HG03159 (cell line): ENCODE measurements around the gene REEP1.
"Not testable (repeated sequence)": the region's sequence is repeated elsewhere in the genome, so short reads cannot be mapped to it uniquely, and the experiment has no call there.

Experiments
- ATAC-seq: cut with Tn5 transposase; IDR thresholded peaks from one replicate; pipeline ENCODE4 v1.9.1; 2021; ENCODE audit warnings: mild to moderate bottlenecking, moderate library complexity; ENCODE audit not compliant: unreplicated experiment

REEP1 gene

DNA sequence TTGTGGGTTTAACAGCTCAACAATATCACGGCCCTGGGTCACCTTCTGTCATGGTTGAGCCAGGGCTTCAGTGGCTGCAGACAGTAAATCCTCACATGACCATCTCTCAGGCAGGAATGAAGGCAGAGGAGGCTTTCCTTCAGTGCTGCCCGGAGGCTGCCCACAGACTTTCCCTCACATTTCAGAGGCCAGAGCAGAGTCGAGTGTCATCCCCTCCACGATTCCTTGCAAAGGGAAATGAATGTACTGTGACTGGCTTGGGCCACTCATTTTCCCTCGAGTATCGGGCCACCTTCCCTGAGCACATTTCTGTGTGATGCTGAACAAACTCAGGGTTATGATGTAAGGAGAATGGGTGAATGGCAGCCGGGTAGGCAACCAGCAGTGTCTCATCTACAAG lies 10.0 kb upstream of the REEP1 start:
- ATAC-seq, result no peak

DNA sequence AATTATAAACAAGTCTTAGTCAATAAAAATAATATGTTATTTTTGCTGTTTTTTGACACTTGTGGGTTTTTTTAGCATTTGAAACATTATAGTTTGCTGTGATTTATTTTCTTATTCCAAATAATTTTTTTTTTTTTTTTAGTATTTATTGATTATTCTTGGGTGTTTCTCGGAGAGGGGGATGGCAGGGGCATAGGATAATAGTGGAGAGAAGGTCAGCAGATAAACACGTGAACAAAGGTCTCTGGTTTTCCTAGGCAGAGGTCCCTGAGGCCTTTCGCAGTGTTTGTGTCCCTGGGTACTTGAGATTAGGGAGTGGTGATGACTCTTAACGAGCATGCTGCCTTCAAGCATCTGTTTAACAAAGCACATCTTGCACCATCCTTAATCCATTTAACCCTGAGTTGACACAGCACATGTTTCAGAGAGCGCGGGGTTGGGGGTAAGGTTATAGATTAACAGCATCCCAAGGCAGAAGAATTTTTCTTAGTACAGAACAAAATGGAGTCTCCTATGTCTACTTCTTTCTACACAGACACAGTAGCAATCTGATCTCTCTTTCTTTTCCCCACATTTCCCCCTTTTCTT lies 8.5 kb upstream of the REEP1 start:
- ATAC-seq, result not testable (repeated sequence)

DNA sequence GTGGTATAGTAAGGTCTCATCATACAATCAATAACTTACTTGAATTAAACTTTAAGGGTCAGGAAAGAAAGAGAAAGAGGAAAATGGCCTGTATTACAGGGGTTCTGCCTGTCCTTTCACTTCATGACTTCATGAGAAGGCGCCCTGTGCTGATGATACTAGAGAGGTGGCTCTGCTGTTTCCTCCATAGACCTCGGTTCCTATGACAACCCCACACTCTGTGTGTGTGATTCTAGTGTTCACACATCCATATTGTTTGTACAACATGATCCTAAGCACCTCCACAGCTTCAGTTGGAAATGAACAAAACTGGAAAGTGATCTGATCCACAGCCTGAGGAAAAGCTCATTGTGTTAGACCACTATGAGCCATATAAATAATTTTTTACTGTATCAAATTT lies 7.0 kb upstream of the REEP1 start:
- no peak for ATAC-seq

DNA sequence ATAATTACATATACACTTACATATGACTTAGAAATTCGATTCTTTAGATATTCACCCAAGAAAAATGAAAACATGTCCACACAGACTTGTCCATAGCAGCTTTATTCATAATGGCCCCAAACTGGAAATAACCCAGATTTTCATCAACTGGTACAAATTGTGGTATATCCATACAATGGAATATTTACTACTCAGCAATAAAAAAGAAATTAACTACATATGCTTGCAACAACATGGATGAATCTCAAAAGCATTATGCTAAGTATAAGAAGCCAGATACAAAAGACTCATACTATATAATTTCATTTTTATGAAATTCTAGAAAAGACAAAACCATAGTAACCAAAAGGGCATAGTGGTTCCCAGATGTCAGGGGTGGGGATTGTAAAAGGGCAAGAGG lies 5.1 kb upstream of the REEP1 start:
- no peak for ATAC-seq

DNA sequence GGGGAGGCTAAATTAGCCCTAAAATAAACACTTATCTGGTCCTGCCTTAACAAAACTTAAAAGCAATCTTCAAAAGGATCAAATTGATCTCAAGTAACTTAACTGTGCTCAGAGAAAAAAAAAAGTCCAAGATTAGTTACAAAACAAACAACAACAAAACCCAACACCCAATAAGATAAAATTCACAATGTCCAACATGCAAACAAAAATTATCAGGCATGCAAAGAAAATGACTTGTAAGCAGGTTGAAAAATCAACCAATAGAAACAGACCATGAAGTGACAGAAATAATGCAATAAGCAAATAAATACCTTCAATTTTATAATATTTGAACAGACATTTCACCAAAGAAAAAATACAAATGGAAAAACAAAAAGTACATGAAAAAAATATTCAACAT lies 4.0 kb upstream of the REEP1 start:
- no peak for ATAC-seq

DNA sequence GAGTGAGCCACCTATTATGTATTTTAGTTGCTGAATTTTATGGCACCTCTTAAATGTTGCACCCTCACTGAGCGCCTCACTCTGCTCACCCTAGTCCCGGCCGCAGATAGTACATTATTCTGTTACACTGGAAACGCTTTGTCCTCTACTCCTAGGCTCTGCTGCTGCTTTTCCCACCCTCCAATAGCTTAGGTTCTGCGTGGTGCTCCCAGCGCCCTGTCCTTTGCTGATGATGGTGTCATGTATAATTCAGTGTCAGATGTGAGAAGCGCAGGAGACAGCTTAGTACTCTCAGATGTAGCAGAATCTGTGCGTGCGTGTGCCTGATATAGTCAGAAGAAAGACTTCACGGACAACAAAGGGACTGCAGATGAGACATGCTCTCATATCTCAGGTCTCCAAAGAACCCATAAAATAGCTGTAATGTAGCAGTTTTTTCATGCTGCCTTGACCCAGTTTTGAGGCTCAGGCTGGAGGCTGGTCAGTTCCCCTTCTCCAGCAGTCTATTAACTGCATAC lies 1.4 kb upstream of the REEP1 start:
- no peak for ATAC-seq

DNA sequence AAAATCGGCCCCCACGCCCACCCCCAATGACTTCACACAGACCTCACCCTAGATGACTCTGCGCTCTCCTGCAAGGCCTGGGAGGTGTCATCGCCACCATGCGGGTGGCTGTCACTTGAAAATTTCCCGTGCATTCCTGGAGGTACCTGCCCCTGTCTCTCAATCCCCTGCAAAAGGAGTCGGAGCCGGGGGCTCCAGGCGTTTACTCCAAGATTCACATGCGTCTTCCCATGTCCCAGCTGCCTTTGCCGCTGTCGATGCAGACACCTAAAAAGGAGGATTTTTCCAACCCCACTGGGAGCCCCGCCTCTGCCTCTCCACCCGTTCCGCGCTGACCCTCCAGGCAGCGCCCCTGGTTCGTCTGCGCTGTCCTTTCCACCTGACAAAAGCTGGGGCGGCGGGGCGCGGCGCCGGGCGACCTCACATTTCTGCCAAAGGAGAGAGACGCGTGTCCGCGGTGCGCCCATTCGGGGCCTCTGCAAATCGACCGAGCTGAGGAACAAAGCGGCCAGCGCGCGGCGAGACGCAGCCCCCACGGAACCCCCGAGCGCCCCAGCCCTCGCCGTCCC lies 667 bp downstream of the REEP1 start:
- no peak for ATAC-seq

DNA sequence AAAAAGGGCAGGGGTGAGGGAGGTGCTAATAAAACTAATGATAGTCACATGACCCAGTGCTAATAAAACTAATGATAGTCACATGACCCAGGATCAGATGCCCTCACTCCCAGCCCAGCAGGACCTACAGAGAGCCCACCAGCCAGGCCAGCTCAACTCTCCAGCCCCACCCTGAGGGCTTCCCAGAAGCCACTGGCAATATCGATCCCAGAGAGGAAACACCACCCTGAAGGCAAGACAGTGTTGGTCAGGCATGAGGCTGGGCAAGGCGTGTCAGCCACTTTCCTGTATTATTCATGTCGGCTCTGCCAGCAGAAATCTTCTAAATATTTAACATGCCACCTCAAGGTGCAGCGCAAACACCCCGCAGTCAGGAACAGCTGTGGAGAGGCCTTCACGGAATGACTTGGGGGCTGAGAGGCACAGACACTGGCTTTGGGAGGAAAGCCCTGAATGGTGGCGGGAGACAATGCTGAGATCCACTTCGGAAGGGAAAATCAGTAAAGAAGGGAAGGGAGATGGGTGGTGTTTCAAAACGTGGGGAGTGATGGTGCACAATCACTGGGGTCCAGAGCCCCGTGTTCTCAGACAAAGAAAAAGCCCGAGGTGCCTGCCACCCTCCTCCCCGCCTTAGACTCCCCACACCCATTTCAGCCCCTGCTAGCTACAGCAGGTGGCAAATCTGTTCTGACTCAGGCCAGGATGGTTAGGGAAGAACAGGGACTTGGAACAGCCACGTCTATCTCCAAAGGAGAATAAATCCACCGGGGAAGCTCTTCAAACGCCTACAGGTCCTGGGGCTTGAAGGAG lies 1.4 kb downstream of the REEP1 start:
- ATAC-seq, result no peak

DNA sequence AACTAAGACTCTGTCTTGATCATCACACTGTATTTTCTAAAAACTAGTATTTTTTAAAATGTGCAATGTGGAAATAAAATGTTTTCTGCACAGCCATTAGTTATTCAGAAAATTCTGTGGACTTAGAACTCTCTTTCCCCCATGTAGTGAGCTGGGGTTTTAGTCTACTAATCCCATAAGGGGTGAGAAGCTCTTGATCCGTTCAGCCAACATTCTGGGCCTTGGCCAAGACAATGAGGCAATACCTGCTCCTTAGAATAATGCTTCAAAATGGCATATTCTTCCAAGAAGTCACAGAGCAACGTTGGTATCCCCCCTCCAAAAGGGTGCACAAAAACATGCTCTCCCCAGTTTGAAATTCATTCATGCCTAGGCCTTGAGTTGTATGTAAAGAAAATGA lies 4.0 kb downstream of the REEP1 start:
- ATAC-seq, result no peak

DNA sequence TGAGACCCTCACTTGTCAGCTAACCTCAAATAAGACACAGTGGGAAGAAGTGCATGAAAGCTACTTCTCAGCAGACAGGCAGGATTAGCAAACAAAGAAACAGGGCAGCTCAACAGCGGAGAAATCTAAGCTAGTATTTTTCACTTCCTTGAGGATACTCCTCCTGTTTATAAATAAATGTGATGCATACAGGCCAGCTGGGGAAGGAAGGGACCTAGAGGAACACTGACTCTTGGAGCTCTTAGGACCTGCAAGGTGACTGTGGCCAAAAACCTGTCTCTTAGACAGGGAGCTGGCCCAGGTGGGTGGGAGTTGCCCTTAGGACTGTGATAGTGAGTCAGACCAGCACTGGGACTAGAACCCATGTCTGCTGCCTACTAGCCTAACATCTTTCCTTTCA lies 4.8 kb downstream of the REEP1 start:
- ATAC-seq, result no peak

DNA sequence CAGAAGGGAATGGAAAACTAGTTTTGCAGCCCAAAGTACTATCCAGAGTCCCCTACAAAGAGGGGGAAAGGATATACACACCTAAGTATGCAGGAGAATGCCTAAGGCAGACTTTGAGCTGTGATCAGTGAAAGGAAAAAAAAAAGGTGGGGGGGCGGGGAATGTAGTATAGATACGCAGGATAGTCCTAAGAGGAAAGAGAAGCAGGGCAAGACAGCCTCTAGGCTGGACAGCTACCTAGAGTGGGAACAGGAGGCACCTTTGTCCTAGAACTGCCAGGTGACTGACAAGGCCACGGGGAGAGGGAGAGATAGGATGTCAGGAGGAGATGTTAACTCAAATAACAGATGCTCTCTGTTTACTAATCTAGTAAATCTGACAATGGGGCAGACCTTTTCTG lies 6.0 kb downstream of the REEP1 start:
- no peak for ATAC-seq

DNA sequence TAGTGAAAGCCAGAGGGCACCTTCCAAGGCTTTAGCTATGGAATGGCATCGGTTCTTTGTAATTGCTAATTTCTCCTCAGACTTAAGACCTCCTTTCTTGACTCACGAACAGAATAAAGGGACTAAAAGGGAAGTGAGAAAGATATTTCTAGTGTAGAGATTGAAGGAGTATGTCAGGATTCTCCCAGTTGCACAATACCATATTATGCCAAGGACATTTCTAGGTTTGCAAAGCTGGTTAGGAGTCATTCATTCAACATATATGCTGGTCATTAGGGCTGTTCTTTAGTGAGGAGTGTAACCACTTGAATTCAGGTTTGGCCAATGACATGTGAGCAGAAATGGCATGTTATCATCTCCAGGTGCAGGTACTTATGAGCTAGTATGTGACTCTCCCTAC lies 7.4 kb downstream of the REEP1 start:
- ATAC-seq, result no peak

DNA sequence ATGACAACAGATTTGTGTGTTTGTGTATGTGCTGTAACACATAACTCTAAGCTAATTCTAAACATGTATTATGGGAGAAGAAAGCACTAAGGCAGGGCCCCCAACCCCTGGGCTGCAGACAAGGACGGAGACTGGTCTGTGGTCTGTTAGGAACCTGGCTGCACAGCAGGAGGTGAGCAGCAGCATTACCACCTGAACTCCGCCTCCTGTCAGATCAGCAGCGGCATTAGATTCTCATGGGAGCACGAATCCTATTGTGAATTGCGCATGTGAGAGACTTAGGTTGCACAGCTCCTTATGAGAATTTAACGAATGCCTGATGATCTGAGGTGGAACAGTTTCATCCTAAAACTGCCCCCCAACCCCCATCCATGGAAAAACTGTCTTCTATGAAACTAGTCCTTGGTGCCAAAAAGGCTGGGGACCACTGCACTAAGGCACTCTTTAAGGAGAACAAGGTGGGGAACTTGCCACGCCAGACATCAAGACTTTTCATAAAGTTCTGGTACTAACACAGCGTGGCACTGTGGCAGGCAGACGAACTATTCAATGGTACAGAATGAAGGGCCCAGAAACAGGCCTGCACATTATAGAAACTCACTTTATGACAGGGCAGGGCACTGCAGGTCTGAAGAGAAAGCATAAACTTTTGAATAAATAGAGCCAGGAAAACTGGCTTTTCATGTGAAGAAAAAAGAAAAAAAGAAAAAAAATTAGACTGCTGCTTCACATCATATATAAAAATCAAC lies 14.0 kb downstream of the REEP1 start:
- no peak for ATAC-seq

DNA sequence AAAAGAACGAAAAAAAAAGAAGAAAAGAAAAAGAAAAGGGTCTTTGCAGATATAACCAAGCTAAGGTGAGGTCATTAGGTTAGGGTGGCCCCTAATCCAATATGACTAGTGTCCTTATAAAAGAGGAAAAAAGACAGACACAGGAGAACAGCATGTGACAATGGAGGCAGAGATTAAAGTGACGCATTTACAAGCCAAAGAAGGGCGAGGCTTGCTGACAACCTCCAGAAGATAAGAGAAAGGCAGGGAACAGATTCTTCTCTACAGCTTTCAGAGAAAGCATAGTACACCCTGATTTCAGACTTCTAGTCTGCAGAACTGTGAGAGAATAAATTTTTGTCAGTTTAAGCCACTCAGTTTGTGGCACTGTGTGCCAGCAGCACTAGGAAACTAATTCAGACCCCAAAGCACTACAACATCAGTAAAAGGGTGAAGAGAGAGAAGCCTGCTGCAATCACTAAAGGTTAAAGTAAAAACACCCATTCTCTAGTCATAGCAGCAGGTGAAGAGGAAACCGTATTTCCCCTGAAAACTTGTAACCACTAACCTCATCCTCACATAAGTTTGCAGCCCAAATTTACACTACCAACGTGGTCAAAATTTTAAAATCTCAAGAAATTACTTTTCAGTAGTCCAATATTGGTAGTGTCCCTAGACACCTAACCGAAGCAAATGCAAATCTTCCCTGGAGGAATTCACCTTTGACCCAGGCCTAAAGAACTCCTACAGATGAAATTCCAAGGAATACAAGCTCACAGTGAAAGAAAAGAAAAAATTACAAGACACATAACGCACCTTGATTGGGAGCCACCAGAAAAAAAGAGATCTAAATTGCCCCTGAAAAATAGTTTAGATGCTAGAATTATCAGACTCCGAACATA lies 17.5 kb downstream of the REEP1 start:
- ATAC-seq, result no peak

DNA sequence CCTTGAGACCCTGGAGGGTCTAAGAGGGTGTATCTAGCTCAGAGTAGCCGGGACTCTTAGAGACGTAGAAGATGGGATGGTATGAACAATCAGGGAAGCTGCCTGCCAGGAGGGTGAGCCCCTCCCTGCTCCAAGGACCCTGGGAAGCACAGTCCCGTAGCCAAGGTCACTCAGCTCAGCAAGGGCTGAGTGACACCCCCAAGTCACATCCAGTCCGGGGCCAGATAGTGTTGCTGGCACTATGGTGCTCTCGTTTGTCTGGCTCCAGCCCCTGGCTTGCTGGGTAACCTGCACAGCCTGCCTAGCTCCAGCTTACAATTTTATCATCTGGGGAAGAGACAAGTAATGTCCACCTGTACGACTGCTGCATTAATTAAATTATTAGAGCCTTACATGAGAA lies 22.3 kb downstream of the REEP1 start:
- ATAC-seq, result no peak

DNA sequence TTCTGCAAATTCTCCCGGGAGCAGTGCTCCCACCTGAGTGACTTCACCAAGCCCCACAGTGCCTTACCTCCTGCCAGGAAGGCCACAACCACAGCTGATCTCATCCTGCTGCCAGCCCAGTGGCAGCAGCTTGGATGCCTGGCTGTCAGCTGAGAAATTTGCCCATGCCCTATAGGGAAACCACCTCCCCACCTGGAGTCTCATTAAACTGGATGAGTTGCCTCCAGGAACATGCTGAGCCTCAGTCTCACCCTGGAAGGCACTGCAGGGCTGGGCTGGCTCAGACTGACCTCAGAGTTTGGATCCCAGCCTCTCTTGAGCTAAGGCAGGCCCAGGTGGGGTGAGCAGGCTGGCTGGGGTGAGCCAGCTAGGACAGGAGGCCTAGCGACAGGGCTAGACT lies 23.3 kb downstream of the REEP1 start:
- no peak for ATAC-seq

DNA sequence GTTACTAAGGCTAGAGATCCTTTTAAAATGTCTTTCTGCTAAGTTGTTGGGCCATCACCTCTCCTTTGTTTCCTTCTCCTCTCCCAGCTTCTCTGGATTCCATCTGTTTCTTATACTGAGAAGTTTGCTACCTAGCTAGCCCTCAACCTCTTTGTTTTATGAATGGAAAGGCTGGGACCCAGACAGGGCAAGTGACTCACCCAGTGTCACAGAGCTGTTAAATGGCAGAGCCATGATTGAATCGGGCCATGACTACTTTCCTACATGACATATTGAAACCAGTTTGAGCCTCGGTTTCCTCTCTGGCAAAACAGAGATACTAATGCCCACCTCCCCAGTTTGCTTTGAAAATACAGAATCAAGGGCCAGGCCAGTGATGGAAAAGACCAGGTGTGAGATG lies 24.1 kb downstream of the REEP1 start:
- ATAC-seq, result no peak

DNA sequence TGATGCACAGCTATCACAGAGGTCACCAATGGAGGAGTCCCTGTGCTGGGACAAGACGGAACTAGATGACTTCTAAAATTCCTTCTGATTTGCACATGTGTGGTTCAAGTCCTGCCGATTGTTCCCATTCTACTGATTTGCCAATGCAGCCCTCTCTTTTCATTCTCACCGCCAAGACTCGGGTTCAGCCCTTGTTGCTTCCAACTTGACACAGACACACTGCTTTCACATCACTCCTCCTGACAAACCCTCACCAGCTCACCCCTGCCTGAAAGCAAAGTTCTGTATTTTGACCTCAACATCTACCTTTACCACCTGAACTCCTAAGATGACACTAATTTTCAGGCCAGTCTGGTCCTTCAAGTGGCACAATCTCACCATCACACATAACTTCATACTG lies 25.5 kb downstream of the REEP1 start:
- no peak for ATAC-seq

DNA sequence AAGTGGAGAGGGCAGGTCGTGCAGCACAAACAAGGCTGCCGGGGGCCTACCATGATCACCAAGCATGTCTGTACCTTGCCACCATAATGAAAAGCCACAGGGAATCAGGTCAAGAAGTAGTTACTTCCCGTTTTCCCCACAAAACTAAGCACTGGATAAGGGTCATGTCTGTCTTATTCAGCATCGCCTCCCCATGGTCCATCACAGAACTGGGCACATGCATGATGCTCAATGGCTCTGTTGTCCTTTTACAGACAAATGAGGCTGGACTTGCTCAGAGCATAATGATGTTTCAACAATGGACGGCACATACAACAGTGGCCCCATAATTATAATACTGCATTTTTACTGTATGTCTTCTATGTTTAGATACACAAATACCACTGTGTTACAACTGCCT lies 27.5 kb downstream of the REEP1 start:
- no peak for ATAC-seq

DNA sequence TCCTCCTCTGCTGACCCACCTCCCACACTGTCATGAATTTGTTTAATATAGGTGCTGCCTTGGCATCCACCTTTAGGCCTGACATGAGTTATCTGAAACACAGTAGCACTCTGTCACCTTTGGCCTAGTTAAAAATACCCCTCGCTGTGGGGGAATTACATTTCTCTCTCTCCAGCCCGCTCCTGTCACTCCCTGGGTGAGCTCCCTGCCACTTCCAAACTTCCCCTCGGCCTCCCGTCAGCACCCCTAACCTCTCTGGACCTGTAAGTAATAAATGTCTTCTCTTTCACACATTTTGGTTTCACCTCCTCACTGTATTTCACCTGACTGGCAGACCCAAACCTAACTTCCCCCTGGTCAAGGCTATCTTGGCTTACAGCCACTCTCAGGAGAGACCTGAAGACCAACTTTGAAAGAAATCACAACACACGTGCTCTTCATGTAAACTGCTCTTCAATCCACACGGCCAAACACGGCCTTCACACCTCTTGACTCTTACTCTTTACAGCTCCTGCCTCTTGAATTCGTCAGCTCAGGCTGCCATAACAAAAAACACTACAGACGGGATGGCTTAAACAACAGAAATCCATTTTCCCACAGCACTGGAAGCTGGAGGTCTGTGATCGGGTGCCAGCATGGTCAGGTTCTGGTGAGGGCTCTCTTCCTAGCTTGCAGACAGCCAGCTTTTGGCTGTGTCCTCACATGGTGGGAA lies 28.3 kb downstream of the REEP1 start:
- ATAC-seq, result no peak
